ENCODE data around the gene ABI2. TPM values are rescaled to one million over a fixed set of nuclear protein-coding genes. Genes with fewer than 3 reads are reported as not detected.

The ABI2 gene
- total RNA-seq, 2 experiments from 2014 or later = 19.3 to 21.0 TPM

- ATAC-seq (ENCODE audit: poor library complexity) = no peak
- H3K36me3 Mint-ChIP-seq (ENCODE audit: low read depth) = peaks cover 54% of the 10 kb centered on the region
Measured at GRCh38 chr2:203394519-203395227, 66.5 kb downstream of the ABI2 start.

GRCh38 chr2:203395858-203396257 lies 67.7 kb downstream of the ABI2 start:
- H3K4me3 Mint-ChIP-seq = no peak overlapping the region
- H3K4me1 ChIP-seq (ENCODE audit: insufficient read depth, low read length) = no peaks in the 10 kb centered on the region
- intact Hi-C loops (cut with DNase I, micrococcal nuclease) = no loop called here
- DNase-seq = no peak
- no peak overlapping the region for H3K27ac ChIP-seq (ENCODE audit: low read depth in 1 of 2, low read length in 2 of 2)
- H3K36me3 ChIP-seq (ENCODE audit: insufficient read depth, low read length) = peaks cover 2% of the 10 kb centered on the region
- no peaks in the 10 kb centered on the region for H3K4me1 Mint-ChIP-seq (ENCODE audit: low read depth)
- ATAC-seq (ENCODE audit: poor library complexity) = no peak
- no peaks in the 10 kb centered on the region for H3K9me3 Mint-ChIP-seq
- no peaks in the 10 kb centered on the region for H3K27me3 ChIP-seq (ENCODE audit: control insufficient read depth in 1 of 2, insufficient read depth in 2 of 2, low read length in 2 of 2)
- no peaks in the 10 kb centered on the region for H3K9me3 ChIP-seq (ENCODE audit: control insufficient read depth in 1 of 2, insufficient read depth in 1 of 2, low read length in 2 of 2)
- ChIA-PET POLR2A (no interaction called here), CTCF (no interaction called here)
- TF ChIP-seq, protein P1, sequence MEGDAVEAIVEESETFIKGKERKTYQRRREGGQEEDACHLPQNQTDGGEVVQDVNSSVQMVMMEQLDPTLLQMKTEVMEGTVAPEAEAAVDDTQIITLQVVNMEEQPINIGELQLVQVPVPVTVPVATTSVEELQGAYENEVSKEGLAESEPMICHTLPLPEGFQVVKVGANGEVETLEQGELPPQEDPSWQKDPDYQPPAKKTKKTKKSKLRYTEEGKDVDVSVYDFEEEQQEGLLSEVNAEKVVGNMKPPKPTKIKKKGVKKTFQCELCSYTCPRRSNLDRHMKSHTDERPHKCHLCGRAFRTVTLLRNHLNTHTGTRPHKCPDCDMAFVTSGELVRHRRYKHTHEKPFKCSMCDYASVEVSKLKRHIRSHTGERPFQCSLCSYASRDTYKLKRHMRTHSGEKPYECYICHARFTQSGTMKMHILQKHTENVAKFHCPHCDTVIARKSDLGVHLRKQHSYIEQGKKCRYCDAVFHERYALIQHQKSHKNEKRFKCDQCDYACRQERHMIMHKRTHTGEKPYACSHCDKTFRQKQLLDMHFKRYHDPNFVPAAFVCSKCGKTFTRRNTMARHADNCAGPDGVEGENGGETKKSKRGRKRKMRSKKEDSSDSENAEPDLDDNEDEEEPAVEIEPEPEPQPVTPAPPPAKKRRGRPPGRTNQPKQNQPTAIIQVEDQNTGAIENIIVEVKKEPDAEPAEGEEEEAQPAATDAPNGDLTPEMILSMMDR (IDR thresholded peaks at IDR 0.05) = no peak
- no peak overlapping the region for H3K27ac Mint-ChIP-seq
- H3K36me3 Mint-ChIP-seq (ENCODE audit: low read depth) = peaks cover 54% of the 10 kb centered on the region
- no peak overlapping the region for H3K4me3 ChIP-seq (ENCODE audit: low read length)
- H3K27me3 Mint-ChIP-seq = no peaks in the 10 kb centered on the region

More at GRCh38 chr2:203394519-203395227, 66.5 kb downstream of the ABI2 start:
- Histone ChIP-seq H3K27me3 (ENCODE audit: control insufficient read depth in 1 of 2, insufficient read depth in 2 of 2, low read length in 2 of 2) (no peaks in the 10 kb centered on the region), H3K36me3 (ENCODE audit: insufficient read depth, low read length) (peaks cover 2% of the 10 kb centered on the region), H3K9me3 (ENCODE audit: control insufficient read depth in 1 of 2, insufficient read depth in 1 of 2, low read length in 2 of 2) (no peaks in the 10 kb centered on the region), H3K4me3 (ENCODE audit: low read length) (no peak overlapping the region), H3K4me1 (ENCODE audit: insufficient read depth, low read length) (no peaks in the 10 kb centered on the region), H3K27ac (ENCODE audit: low read depth in 1 of 2, low read length in 2 of 2) (no peak overlapping the region)
- no peaks in the 10 kb centered on the region for H3K4me1 Mint-ChIP-seq (ENCODE audit: low read depth)
- TF ChIP-seq, protein P1 (IDR thresholded peaks at IDR 0.05) = no peak
- no peak overlapping the region for H3K27ac Mint-ChIP-seq
- H3K27me3 Mint-ChIP-seq = no peaks in the 10 kb centered on the region
- H3K4me3 Mint-ChIP-seq = no peak overlapping the region
- intact Hi-C loops (cut with DNase I, micrococcal nuclease) = no loop called here
- no peaks in the 10 kb centered on the region for H3K9me3 Mint-ChIP-seq
- POLR2A ChIA-PET = no interaction called here
- CTCF ChIA-PET = interaction anchor here (0.6 kb wide), 1 partner anchor 9 kb away, joined by 3 read pairs; no protein-coding TSS in a partner anchor
- no peak for DNase-seq

GRCh38 chr2:203396667-203397066 lies 68.5 kb downstream of the ABI2 start:
- Histone ChIP-seq H3K36me3 (ENCODE audit: insufficient read depth, low read length) (peaks cover 2% of the 10 kb centered on the region), H3K4me1 (ENCODE audit: insufficient read depth, low read length) (no peaks in the 10 kb centered on the region), H3K27me3 (ENCODE audit: control insufficient read depth in 1 of 2, insufficient read depth in 2 of 2, low read length in 2 of 2) (no peaks in the 10 kb centered on the region), H3K4me3 (ENCODE audit: low read length) (no peak overlapping the region), H3K9me3 (ENCODE audit: control insufficient read depth in 1 of 2, insufficient read depth in 1 of 2, low read length in 2 of 2) (no peaks in the 10 kb centered on the region), H3K27ac (ENCODE audit: low read depth in 1 of 2, low read length in 2 of 2) (no peak overlapping the region)
- ChIA-PET CTCF (no interaction called here), POLR2A (no interaction called here)
- H3K27me3 Mint-ChIP-seq = no peaks in the 10 kb centered on the region
- H3K9me3 Mint-ChIP-seq = no peaks in the 10 kb centered on the region
- ATAC-seq (ENCODE audit: poor library complexity) (no peak), DNase-seq (no peak)
- no peak overlapping the region for H3K27ac Mint-ChIP-seq
- H3K4me1 Mint-ChIP-seq (ENCODE audit: low read depth) = no peaks in the 10 kb centered on the region
- peaks cover 54% of the 10 kb centered on the region for H3K36me3 Mint-ChIP-seq (ENCODE audit: low read depth)
- no peak overlapping the region for H3K4me3 Mint-ChIP-seq
- intact Hi-C loops (cut with DNase I, micrococcal nuclease) = no loop called here
- TF ChIP-seq, protein P1 (IDR thresholded peaks at IDR 0.05) = no peak
